ENCODE measurements around the gene LAMA2.
A peak's percentile ranks its signal among the peaks of the same experiment; 100 is the strongest.

Gene LAMA2

DNA sequence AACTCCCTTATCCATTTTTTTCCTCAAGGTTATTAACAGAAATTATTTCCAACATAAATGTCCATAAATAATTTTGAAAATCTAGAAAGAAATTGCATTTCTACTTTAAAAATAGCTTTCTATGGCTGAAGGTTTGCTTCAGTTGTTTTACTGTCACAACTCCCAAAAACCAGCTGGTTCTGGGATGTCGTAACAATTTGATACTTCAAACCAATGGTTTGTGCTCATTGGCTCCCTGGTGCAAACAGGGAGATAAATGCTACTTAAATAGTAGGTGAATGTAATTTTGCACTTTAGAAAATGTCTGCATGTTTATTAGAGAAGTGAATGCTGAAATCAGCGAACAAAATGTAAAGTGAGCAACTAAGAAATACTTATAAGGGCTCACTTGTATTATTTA, 31.1 kb downstream of the LAMA2 start:
- no peak for DNase-seq (ENCODE audit: low spot score)

DNA sequence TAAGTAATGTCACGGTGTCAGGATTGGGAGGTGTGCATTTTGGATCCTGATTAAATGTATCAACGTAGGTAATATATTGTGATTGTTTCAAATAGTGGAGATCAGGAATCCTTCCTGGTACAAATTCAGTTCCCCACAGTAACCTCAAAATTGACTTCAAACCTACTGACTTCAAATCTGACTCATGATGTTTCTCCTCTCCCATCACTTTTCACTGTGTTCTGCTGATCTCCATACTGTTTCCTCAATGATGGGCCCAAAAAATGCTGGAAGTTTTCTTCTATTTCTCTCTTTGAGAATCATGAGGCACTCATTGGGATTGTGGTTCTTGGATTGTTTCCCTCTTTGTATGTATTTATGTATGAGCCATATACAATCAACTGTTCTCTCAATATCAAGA, 35.9 kb downstream of the LAMA2 start:
- no peak for DNase-seq (ENCODE audit: low spot score)

DNA sequence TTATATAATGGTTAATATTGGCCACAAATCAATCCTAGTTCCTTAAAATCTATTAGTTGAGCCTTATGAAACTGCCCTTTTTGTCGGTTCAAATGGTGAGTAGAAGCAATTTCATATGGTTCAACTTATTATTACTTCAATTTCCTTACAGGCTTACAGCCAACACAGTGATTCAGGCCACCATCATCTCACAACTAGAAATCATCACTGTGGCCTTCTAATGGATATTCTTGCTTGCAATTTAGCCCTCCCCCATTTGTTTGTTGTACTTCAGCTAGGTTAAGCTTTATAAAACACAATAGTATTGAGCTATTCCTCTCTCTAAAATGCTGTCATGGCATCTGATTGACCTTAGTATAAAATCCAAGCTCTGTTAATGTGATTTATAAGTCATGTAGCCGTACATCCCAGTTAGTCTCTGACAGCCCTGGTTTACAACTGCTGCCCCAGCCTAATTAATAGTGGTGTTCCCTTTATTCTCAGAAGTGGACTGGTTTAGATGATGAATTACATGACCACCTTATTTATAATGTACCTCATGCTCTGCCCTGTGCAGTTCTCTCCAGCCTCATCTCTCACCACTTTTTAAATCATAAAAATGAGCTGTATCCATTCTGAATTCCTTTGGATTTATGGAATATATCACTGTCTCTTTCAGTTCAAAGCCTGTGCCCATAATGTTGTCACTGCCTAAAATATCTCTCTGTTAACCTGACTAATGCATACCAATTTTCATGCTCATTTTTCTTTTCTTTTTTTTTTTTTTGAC, 36.7 kb downstream of the LAMA2 start:
- DNase-seq (ENCODE audit: low spot score) = no peak

DNA sequence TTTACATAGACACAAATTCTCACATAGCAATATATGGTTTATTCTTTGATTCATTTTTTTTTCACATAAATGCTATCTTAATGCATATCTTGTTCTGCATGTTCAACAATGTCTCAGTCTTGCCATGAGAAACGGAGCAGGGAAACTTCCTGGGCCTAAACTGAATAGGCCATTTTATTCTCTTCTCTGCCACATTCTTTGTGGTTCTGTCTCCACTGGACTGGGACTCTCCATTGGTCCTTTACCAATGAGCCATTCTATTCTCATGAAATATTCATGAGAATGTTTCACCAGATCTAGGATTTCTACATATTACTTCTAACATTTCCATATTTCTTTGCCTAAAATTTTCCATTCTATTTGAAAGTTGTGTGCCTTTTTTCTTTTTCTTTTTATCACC, 42.8 kb downstream of the LAMA2 start:
- DNase-seq (ENCODE audit: low spot score) = no peak

DNA sequence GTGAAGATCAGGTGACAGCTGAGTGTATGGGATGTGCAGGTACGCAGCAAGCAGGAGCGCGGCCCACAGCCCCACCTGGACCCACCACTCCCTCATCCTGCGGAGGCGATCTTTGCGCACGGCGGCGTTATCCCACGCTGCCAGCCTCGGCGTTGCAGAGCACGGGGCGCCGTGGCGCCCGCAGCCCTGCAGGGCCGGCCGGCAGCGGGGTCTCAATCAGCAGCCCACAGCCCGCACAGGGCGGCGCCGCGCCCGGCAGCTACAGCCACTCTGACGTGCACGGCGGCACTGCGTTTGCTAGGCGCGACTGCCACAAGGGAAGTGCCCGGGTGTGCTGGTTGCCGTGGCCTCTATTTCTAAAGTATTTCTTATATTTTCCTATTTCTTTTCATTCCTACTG, 46.9 kb downstream of the LAMA2 start:
- no peak for DNase-seq (ENCODE audit: low spot score)

DNA sequence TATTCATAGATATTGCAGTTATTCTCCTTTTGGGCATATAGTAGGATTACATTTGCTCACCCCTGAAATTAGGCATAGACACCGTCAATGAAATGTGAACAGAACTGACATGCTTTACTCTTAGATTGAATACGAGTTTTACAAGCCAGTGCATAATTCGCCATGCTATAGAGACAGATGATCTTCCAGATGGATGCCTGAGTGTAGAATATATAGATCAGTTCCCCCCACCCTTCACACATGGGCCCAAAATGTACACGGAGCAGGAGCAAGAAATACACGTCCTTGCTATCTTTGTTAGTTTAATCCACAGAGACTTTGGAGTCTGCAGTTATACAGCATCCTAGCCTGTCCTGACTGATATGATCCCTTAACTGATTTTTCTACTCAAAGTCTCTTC, 47.4 kb downstream of the LAMA2 start:
- no peak for DNase-seq (ENCODE audit: low spot score)

DNA sequence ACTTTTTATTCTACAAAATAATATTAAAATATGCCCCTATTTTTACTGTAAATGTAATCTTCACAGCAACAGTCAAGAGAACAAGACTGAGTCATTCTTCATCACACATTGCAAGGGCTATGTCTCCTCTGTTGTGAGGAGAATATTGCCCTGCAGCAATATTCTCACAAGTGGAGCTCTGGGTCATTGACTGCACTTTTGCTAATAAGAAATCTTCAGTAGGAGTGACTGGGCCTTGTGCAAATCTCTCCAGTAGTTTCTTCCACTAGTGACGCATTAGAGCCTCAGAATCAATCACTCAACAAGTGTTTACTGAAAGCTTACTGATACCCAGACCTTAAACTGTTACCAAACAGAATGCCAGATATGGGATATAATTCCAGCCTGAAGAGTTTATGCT, 49.1 kb downstream of the LAMA2 start:
- no peak for DNase-seq (ENCODE audit: low spot score)

DNA sequence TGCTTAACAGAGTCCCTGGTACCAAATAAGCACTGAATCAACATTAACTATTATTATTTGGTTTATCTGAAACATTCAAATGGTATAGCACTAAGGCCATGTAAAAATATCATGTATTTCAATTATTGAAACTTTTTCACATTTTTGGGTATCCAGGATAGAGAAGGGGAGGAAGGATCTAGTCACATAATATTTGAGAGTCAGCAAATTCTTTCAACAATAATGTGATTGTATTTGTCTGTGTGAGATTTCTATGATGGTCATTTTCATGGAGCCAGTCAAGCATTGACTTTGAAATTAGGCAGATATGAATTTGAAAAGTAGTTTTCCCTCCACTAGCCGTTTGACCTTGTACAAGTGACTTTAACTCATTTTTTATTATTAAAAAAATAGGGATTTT, 67.9 kb downstream of the LAMA2 start:
- DNase-seq (ENCODE audit: low spot score) = no peak

DNA sequence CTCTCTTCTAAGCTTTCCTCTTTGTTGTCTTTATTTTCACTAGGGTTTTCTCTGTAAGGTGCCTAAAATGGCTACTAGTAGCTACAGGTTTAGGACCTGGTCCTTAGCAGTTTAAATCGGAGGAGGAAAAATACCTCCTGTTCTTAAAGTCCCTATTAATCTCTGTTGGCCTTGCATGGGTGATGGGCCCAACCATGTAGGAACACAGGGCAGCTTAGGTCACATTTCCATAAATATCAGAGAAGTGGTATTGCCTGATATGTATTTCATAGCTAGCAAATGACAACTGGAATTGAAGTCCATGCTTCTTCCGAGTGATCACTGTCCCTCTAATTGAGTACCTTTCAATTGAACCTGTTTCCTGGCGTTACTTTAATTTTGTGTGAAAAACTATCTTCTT, 70.0 kb downstream of the LAMA2 start:
- no peak for DNase-seq (ENCODE audit: low spot score)

DNA sequence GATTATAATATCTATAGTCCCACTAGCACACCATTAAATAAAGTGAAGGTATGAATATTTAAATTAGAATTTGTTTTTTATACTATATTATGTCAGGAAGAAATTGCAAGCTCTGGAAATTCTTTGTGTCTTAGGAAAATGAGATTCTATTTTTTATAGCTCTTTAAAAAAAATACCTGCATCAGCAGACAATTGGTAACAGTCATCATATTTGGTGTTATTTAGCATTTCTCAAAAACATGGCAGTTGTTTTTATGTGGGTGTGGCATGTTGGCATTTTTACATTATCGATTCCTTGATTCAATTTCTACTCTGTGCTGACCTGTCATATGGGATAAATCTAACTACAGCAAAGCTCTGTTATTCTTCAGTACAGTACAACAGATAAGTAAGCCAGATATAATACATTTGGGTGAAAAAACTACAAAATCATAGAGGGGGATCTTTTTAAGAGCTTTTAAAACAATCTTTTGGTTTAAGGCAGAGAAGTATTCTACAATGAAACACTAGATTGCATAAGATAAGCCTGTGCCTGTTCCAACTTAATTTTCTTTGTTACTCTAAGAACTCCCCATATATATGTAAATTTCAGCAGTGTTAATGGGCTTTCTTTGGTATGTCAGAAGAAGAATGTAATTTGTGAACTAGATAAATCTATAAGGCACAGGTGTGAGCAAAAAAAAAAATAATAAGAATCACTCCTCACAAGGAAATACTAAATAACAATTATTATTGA, 71.5 kb downstream of the LAMA2 start:
- DNase-seq (ENCODE audit: low spot score) = no peak

DNA sequence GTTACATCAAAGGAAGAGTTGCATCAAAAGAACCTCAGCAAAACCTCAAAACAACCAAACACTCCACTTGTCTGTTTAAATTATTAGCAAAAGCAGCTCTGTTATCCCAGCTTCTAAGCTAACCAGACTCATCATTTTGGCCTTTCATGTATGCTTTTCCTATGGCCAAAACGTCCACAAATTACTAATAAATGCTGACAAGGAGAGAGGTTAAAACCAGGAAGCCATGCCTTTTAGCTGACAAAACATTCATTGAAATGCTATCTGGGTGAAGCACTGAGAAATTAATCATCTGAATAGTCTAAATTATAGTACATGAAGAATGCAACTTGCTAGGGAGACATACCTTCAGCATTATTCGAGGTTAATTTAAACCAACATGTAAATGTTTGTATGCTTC, 80.6 kb downstream of the LAMA2 start:
- DNase-seq (ENCODE audit: low spot score) = no peak

DNA sequence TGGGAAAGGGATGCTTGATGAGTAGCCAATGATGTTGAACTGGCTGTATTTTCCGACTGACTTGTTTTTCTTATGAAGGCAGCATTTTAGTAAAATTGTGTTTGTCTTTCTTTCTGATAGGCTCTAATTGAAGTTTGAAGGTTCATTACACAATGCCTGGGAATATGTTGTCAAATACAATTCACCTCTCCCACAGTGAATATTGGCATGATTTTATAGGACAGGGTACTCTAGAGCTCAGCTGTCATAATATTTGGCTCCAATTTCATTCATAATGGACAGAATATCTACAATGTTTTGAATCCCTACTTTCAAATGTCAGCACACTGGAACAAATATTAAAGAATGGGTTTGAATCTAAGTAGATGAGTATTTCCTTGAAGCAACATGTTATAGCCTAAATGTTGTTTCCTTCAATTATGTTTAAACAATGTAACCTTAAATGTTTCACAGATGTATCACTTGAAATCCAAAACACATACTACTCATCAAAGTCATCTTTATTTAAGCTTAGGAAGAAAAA, 81.4 kb downstream of the LAMA2 start:
- no peak for DNase-seq (ENCODE audit: low spot score)

DNA sequence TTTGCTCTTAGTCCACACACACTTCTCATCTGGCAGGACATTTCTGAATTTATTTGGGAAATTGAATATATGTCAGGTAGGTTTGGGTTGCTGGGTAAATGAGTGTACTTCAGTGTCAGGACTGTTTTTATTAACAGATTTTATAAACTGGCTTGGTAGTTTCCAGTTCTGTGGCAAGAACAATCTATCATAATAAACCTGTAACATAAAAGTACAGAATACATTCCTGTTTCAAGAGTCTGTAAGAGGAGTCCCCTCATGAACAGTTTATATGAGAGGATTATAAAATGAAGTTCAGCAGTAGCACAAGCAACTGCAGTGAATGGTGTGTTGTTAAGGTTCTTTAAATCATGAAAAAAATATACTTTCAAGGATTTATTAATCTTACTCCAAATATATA, 81.8 kb downstream of the LAMA2 start:
- DNase-seq (ENCODE audit: low spot score) = no peak

DNA sequence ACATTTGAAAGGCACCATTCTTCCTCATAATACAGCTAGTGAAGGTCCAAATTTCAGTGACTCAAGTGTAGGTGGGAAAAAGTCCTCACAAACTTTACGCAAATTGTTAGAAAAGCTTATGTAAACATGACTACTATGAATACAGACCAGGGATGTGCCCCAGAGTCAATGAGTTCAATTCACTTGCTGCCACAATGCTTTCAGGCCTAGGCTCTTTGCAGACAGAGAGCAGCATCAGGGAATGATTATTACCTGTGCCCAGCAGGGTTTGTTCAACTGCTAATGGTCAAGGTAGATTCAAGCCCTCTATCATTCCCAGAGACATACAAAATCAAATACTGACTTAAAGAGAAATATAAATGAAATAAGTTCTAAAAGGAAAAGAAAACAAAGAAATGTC, 84.0 kb downstream of the LAMA2 start:
- DNase-seq (ENCODE audit: low spot score) = no peak

DNA sequence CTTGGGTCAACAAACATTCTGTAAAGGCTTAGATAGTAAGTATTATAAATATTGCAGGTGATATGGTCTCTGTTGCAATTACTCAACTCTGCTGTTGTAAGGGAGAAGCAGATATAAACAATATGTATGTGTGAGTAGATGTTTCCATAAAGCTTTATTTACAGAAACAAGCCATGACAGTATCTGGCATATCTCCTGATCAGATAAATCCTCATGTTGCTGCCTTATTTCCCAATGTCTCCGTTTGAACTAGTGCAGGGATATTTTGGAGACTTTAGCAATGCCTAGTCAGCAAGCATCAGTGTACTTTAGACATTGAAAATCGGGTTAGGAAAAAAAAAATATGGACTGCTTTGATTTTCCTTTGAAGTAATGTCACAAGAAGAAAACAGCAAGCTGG, 96.1 kb downstream of the LAMA2 start:
- DNase-seq (ENCODE audit: low spot score) = no peak

DNA sequence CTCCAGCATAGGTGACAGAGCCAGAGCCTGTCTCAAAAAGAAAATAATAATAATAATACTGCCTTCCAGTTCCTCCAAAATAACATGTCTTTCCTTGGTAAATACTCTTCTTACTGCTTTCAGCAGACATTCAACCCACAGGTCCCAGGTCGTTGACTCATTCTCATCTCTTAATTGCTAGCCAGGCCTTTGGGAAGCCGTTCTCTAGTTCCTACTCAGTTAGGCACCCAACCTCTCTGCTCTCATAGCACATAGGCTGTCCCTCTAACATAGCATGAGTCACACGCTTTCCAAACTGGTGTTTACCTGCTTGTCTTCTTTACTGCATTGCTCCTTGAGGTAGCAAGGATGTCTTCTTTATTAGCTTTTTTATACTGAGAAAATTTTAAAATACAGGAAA, 98.8 kb downstream of the LAMA2 start:
- DNase-seq (ENCODE audit: low spot score) = no peak

DNA sequence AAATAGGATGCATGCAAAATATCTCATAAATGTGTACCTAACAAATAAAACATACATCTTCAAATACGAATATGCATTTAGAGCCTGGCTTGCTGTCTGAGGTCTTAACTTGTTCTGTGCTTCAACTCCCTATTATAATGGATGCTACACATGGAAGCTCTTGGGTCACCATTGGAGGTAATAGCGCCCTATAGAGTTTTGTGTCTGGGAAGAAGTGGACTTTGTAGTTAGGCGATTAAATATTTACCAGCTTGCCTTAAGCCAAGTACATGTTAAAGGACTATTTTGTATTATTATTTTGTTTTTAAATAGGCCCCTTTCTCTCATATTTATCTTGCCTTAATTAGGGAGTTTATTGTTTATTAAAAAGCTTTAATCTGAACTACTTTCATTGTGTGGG, 107.4 kb downstream of the LAMA2 start:
- DNase-seq (ENCODE audit: low spot score) = no peak

DNA sequence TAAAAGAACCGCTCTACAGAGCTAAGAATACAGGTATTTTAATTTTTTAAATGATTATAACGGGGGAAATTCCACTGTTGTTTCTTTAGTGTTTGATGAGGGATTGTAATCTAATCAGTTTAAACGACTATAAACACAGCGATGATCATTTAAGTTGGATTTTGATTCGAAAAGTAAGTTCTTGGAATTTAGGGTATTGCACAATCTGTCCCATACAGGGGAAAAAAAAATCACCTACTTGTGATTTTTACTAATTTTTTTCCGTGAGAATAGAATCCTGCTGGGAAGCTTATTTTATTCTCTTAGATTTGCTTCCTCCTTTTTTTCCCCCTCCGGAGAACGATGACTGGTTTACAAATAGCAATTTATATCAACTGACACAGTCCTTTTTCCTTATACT, 108.0 kb downstream of the LAMA2 start:
- no peak for DNase-seq (ENCODE audit: low spot score)

DNA sequence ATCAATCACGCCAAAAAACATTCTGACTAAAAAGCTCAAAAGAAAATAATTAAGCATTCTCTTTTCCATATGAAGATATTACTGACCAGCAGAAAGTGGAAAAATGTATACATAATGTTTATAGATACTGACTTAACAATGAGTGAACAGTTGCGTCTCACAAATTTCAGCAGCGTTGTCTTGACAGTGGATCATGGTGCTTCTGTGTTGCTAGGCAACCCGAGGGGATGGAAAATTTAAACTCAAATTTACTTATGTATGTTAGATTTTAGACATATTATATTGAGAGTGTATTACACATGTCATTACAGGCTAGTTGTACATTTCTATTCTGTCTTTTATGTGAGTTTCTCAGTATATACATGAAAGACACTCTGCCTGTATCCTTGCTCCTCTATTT, 110.2 kb downstream of the LAMA2 start:
- peak; percentile 27 for DNase-seq (ENCODE audit: low spot score)

DNA sequence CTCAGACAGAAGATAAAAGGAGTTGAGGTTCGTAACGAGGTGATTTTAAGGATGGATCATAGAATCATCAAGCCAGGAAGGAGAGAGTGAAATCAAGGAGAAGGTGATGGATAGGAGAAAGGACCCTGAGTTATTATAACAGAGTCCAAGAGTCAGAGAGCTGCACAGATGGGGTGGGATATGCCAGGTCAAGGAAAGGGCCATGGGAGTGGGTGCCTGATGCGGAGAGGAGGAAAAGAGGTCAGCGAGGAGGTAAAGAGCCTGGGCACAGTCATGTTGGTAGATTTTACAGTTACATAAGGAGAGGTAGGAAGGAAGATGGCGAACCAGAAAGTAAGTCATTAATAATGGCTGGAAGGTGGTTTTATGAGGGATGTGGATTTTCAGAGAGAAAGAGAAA, 114.9 kb downstream of the LAMA2 start:
- no peak for DNase-seq (ENCODE audit: low spot score)

DNA sequence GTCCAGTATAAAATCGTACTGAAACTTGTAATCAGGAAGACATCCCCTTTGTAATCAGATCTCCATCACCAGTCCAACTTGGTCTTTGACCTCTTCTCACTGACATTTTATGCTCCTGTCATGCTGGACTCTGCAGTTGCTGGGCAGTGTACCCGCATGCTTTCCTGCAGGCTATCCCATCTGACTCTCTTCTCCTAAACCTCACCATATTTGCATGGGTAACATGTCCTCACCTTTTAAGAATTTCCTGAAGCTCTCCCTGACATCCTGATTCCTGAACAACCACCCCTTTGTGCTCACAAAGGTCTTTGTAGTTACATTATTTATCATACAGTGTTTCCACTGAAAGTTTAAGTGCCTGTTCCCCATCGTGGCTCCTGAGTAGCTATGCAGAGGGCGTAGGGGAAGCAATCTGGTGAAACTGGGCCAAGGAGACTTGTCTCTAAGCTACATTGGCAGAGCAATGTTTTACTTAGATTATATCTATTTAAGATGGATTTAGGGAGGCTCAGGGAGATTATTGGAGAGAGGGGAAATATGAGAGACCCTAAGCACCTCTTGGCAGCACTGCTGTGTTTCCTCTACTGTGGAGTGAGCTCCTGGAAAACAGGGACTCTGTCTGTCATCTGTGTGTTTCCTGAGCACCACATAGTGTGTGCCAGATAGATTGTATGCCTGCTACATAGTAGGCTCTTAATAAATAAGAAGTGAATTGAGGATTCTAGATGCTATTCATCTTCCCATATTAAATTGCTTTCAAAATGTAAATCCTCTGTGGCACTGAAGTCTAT, 124.0 kb downstream of the LAMA2 start:
- no peak for DNase-seq (ENCODE audit: low spot score)

DNA sequence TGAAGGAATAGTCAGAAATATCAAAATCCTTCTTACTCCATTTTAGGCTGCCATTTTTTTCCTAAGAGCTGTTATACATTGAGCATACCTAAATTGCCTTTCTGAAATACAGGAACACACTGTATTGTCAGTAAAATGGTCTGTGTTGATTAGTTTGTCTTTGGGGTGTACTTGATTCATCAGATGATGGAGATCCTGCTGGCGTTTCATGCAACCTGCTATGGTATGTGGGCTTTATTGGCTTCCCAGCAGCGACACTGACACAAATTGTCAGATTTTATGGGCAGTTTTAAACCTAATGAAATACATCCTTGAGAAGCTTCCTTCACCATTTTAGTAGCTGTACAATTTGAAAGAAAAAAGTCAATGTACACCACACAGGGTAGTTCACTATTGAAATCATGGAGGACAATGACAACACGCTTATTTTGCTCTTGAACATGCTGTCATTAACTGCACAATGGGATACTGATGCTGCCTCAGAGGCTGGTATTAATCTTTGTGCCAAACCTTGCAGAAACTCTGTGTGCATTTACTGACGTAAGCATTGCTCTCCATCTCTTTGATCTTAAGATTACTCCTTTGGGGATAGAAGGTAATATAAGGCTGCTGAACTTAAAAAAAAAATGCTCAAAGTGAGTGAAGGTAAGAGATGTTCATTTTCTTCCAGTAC, 124.9 kb downstream of the LAMA2 start:
- DNase-seq (ENCODE audit: low spot score) = no peak

Data from putamen (tissue), 1 donor.